ENCODE data around the gene CSN3.

GRCh38 chr4:70203601-70204000, 38.8 kb upstream of the CSN3 start:
- TF ChIP-seq CTCF (IDR thresholded peaks at IDR 0.05; ENCODE audit: insufficient read depth, low read depth, low read length) (no peak), EZH2 (IDR thresholded peaks at IDR 0.05; ENCODE audit: insufficient read depth, low read length) (no peak)

Data from astrocyte (in vitro differentiated cells and primary cell).